ENCODE results near the gene AURKAIP1.
A peak's percentile ranks its signal among the peaks of the same experiment; 100 is the strongest.
"Not testable (repeated sequence)": the region's sequence is repeated elsewhere in the genome, so short reads cannot be mapped to it uniquely, and the experiment has no call there.

AURKAIP1 gene

DNA sequence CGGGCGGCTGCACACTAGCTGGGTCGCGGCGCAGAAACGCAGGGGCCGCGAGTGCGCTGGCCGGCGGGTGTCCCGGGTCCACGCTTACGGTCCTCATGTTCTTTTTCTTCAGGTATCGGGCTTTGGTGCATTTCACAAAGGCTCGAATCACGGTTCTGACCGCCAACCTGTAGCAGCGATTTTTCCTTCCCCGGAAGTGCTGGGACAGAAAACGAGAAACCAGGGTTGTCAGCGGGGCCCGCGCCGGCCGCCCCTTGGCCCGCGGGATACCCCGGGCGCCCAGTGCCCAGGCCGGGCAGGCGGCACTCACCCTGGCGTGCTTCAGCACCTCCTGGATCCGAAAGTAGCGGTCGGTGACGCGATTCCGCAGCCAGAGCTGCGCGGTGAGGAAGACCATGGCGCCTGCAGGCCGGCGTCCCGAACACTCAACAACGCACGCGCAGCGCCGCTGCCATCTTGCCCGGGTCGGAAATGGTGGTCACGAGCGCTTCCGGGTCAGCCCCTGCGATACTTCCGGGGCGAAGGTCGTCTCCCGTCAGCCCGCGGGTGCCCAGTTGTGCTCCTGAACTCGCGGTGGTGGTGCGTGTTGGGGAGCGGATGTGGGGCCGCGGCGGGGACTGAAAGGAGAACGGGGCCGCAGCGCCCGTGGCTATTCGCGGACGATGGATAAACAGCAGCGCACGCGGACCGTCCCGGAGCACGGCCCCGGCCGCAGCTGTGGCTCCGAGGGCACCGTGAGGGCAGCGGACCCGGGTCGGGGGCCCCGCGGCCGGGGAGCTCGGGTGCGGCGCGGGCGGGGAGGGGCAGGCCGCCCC is 32.0 kb upstream of the AURKAIP1 start, which contains the start of gene MRPL20:
MRPL20 (minus strand) TSS at position 473 of the 815 bp plus-strand sequence; CDS start at position 397, 76 bp downstream.
- DNase-seq (ENCODE audit: low spot score) = peak; percentile 77
- peak; percentile 10 for FAIRE-seq

DNA sequence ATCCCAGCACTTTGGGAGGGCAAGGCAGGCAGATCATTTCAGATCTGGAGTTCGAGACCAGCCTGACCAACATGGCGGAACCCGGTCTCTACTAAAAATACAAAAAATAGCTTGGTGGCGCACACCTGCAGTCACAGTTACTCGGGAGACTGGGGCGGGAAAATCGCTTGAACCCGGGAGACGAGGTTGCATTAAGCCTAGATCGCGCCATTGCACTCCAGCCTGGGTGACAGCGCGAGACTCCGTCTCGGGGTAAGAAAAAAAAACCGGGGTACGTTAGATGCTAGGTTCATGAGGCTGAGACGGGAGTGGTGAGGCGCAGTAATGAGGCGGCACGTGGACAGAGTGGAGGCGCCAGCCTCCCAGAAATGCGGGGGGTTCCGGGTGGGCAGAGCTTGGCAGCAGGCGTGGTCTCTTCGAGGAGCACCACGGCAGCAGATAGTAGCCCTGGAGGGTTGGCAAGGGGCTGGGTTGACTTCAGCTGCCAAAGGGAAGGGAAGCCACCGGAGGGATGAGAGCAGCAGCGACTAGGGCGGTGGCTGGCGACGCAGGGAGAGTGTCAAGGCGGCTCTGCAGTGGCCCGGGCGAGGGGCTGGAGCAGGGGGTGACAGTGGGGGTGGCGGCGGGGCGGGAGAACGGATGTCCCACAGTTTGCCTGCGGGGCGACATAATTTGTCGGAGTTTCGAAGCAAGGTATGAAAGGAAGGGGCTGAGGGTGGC is 31.3 kb upstream of the AURKAIP1 start:
- FAIRE-seq (no peak), DNase-seq (ENCODE audit: low spot score) (no peak)

DNA sequence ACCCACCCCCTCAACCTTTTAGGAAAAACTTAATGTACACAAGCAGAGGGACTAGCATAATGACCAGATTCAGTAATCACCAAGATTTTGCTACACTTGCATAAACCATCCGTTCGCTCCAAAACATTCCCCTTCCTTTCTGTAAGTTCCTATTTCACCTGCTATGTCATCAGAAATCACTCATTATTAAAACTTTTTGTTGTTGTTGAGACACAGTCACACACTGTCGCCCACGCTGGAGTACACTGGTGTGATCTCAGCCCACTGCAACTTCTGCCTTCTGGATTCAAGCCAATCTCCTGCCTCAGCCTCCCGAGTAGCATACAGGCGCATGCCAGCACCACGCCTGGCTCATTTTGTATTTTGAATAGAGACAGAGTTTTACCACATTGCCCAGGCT is 28.6 kb upstream of the AURKAIP1 start:
- DNase-seq (ENCODE audit: low spot score) (no peak), FAIRE-seq (no peak)

DNA sequence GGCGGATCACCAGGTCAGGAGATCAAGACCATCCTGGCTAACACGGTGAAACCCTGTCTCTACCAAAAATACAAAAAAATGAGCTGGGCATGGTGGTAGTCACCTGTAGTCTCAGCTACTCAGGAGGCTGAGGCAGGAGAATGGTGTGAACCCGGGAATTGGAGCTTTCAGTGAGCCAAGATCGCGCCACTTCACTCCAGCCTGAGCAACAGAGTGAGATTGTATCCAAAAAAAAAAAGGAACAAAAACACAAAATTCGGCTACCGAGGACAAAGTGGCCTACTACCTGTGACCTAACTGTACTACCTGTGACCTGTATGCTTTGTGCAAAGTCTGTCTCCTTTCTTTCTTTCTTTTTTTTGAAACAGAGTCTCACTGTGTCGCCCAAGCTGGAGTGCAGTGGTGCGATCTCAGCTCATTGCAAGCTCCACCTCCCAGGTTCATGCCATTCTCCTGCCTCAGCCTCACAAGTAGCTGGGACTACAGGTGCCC is 27.9 kb upstream of the AURKAIP1 start:
- not testable (repeated sequence) for FAIRE-seq; DNase-seq (ENCODE audit: low spot score)

DNA sequence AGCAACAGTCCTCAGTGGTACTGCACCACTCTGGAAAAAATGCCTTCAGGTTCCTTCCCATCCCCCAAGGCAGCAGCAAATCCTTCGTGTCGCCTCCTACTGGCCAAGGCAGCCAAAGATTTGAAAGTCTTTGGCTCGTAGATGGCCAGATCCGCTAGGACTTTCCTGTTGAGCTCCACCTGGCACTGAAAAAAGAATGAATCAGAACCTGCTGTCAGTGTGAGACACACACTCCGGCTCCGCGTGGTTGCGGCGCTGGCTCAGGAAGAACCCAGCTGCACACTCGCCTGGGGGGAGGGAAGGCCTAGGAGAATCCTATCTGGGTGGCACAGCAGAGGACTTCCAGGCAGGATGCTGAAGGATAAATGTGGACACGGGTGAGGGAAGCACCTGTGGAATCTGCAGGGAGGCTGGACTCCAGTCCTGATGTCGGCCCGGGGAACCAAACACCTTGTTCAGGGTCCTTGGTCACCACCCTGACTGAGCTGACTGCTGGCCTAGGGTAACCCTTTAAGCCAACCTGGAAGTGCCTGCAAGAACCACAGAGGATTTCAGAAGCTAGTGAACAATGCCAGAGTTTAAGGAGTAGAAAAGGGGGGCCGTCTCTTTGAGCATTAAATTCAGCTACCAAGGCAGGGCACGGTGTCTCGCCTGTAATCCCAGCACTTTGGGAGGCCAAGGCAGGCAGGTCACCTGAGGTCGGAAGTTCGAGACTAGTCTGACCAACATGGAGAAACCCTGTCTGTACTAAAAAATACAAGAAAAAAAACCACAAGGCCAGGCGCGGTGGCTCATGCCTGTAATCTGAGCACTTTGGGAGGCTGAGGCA is 27.3 kb upstream of the AURKAIP1 start:
- peak; percentile 66 for DNase-seq (ENCODE audit: low spot score)

DNA sequence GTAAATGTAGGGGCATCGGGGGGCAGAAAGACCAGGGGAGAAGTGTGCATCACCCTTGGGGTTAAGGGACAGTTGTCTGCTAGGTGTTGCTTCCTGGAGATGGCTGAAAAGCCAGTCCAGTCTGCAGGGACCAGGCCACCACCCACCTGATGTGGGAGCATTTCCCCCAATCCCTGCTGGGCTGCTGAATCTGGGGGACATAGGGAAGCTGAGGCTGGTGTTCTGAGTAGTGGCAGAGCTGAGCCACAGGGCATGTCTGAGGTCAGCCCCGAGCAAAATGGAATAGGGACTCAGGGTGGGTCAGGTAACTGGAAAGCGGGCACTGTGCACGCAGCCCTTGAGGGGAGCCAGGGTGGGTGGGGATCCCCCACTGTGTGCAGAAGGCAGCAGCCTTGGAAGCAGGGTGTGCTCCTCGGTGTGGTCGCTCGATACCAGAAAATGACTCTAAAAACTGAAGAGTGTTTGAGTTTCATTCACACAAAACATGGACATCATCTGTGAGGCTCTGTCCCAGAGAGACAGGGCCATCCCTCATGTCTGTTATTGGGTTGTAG is 26.5 kb upstream of the AURKAIP1 start:
- DNase-seq (ENCODE audit: low spot score) (no peak), FAIRE-seq (no peak)

More for the DNA sequence above, 27.3 kb upstream of the AURKAIP1 start:
- no peak for FAIRE-seq

DNA sequence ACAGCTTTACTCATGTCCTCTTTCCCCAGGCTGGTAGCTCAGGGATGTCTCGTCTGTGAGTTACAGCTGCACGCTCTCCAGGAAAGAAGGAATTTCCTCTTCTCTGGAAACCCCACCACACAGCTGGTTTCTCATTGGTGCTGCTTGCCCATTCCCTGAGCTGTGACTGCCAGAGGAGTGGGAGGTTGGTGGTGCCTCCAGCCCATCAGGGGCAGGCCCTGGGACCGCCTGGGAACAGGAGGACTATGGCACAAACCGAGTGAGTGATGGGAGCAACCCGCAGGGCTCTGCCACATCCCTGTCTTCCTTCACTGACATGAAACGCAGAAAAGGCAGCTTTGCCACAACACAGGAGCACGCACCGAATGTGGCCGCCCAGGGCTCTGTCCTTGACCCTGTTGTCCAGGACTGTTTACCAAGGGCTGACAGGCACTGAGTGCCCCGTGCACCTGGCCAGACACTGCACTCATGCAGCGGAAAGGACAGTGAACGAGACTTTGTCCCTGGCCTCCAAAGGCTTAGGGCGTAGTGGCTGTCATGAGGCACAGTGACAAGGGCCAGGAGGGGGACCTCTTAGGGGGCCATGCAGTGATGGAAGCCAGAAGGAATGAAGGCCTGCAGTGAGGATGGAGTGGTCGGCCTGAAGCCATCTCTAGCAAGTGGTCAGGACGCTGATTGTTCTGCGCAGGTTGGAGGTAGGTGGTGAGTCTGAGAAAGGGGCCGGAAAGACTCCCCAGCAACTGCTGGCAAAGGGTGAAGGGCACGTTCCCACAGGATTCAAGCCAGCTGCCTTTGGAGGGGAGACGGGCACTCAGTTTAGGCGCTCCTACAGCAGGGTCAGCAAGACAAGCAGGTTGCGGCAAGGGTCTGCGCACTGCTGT is 25.8 kb upstream of the AURKAIP1 start:
- FAIRE-seq = no peak

DNA sequence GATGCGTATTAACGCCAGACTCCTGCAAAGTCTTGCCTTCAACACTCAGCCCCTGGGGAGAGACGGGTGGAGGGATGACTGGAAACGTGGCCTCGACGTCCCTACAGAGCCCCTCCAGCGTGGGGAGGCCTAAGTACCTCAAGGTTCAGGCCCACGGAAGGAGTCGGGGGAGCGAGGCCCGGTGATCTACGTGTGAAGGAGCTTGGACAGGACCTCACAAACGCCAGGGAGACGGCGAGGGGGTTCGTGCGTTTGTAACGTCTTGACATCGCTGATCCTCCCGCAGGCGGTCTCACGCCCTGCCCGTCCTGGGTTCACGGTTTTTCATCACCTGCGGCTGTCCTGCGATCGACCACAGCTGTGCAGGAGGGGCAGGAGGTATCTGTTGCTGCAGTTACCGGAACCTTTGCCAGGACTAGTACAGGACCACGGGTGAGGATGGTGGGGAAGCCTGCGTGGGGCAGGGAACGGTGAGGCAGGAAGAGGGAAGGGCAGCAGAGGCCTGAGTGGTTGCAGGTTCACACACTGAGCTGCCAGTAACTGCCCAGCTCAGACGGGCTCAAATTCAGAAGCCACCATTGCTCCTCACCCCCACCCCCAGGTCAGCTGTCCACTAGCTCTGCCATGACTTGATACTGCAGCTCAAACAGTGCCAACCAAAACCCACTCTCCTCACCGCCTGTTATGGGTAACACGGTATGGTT is 25.0 kb upstream of the AURKAIP1 start:
- FAIRE-seq (no peak), DNase-seq (ENCODE audit: low spot score) (peak; percentile 21)

More for the DNA sequence above, 25.8 kb upstream of the AURKAIP1 start:
- no peak for DNase-seq (ENCODE audit: low spot score)

DNA sequence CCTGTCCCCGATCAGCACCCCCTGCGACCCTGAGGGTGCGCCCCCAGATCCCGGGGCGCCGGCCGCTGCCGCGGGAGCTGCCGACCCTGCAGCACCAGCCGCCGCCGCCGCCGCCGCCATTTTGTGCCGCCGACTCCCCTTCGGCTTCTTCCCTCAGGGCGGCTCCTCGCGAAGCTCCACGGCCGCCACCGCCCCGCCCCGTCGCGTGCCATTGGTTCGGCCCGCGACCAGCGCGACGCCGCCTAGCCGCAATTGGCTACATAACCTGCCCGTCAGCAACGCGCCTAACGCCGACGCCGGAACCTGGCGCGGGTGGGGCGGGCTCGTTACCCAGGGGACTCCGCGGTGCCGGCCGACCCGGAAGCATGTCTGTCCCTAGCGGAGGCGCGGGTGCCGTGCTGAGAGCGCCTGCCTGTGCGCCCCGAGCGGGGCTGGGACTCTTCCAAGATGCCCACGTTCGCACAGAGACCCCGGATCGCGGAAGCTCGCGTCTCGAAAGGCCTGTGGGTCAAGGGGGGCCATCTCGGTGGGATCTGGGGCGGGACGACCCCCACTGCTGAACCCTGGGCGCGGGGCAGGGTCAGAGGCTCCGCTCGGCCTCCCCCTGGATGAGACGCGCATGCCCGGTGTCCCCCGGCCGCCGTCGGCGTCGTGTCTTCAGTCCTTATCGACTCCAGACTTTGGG is 24.3 kb upstream of the AURKAIP1 start, which contains the start of gene CCNL2:
CCNL2 (minus strand) TSS at position 149 of the 685 bp plus-strand sequence; CDS start at position 120, 29 bp downstream.
- DNase-seq (ENCODE audit: low spot score) (peak; percentile 93), FAIRE-seq (no peak)

DNA sequence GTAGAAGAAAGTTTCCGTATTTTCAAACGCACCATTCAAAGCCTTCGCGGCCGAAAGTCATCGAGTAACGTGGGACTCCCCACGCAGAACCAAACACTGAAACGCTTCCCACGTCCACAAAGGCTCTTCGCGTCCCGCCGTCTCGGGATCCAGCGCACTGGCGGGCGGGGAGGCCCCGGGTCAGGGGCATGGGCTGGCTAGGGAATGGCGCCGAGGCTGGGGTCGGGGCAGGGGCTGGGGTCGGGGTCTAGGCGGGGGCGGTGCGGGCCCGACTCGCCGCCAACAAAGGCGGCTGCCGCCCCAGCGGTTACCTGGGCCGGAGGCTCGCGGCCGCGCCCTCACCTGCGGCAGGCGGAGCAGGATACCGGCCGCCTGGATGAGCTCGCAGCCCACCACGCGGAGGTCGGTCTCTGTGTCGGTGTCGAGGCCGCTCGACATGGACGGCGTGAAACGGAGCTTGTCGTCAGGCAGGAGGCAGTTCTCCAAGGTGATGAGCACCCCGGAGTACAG is 23.7 kb upstream of the AURKAIP1 start:
- FAIRE-seq = no peak
- no peak for DNase-seq (ENCODE audit: low spot score)

DNA sequence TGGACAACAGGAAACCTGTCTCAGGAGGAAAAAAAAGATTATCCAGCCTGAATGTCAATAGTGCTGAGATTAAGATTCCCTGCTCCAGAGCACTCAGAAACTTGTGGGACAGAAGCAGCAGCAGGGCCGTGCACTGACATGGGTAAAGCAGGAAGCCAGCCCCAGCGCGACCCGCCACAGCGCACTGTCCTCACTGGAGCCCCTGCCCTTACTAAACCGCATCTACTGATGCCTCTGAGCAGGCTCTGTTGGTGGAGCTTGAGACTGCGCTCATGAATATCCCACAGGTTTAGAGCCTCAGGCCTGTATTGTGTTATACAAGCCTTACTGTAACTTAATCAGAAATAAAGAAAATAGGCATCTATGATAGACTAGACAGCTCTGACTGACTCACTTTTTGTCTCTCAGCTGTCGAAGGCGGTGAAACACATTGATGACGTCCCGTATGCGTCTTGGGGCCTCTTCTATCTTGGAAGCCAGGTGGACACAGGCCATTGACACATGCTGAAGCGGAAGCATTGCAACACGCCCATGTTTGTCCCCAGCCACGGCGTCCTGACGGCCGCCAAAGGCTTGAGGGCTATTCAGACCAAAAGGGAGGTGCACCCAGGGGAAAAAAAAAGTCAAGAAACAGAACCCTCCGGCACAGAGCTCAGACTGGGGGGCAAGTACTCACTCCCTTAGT is 23.0 kb upstream of the AURKAIP1 start:
- DNase-seq (ENCODE audit: low spot score) = no peak
- FAIRE-seq = no peak

DNA sequence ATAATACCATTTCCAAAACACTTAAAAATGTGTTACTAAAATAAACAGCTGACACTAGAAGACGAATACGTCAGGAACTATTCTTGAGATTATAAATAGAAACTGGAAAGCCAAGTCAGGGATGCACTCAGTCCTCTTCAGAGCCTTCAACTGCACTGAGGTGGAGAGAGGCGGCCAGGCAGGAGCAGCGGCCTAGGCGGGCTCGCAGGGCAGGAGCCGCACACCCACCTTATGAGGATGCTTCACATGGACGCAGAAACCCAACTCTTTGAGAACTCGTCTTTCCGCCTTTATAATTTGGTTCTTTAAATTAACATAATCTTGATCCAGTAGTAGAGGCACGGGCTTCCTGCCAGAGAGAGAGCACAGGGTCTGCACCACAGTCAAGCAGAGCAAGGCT is 20.2 kb upstream of the AURKAIP1 start:
- FAIRE-seq = no peak
- no peak for DNase-seq (ENCODE audit: low spot score)

DNA sequence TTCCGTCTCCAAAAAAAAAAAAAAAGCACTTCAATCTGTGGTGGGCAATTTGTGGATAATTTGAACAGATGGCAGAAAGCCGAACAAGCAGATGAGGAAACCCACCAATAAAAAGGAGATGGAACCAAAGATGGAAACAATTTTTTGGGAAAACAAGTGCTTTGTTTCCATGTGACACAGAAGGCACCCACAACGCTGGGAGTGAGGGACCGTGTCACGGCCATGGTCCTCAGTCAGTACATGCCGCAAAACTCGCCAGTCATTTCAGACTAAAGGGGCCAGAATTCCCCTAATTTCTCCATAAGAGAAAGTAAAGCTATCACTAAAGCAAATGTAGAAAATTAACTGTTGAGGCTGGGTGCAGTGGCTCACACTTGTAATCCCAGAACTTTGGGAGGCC is 19.1 kb upstream of the AURKAIP1 start:
- FAIRE-seq (no peak), DNase-seq (ENCODE audit: low spot score) (no peak)

DNA sequence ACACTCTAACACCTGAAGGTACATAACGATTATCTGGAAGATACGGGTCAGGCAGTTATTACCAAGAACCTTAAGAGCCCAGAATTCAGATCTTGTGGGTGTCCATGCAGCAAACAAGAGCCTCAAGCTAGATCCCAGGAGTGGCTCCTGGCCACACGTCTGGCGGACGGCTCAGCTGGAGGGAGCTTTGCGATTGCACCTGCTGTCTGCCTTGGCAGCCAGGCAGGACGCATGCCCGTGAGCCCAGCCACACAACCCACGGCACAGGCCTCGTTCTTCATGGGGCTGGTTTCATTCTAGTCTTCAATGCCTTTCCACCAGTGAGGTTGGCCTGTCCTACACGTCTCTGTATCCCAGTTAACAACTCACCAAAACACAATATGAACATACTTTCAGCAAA is 18.4 kb upstream of the AURKAIP1 start:
- DNase-seq (ENCODE audit: low spot score) (no peak), FAIRE-seq (no peak)

DNA sequence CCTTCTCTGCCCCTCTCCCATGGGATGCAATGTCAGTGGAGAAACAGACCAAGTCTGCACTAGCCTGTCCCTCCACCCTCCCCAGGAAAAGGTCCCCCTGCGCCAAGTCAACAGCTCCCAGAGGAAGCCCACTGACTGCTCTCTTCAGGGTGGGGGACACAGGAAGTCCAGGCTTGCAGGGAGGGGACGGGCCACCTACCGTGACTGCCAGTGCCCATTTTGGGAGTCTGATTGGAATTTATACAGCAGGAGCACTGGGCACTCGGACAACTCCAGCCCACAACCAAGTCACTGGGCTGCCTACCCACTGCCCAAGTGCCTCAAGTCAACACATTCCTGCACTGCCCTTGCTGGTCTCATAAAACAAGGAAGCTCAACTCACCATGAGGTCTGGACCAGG is 18.0 kb upstream of the AURKAIP1 start:
- no peak for FAIRE-seq
- no peak for DNase-seq (ENCODE audit: low spot score)

DNA sequence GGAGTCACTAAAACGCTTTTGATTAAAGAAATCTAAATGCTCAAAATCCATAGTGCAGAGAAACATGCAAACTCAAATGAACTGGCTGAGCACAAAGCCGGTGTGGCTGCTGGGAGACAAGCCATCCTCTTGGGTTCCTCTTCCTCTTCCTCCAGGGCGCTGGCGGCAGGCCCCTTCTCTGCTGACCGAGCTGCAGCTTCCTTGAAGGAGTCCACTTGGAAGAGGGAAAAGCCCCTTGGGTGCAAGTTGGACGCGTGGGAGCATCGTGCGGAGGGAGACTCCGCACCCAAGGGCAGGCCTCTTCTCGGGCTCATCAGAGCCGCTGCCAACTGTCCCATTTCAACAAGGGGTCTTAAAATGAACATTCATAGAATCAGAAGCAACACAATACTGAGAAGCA is 16.2 kb upstream of the AURKAIP1 start:
- DNase-seq (ENCODE audit: low spot score) (no peak), FAIRE-seq (no peak)

DNA sequence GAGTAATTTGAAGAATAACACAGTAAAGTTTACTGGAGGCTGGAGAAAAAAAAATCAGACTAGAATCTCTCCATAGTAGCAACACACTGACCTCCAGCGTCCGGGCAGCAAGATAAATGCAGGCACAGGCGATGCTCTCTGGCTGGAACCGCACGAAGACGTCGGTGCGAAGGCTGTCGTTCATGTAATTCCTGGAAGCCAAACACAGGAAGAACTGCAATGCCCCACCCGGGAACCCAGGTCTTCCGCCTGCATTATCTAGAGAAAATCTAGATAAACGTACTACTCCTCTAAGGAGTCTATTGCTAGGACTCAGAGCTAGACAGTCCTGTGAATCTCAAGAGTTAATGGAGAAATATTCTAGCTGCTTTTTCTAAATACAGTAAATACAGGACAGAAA is 15.7 kb upstream of the AURKAIP1 start:
- no peak for FAIRE-seq
- DNase-seq (ENCODE audit: low spot score) = no peak

DNA sequence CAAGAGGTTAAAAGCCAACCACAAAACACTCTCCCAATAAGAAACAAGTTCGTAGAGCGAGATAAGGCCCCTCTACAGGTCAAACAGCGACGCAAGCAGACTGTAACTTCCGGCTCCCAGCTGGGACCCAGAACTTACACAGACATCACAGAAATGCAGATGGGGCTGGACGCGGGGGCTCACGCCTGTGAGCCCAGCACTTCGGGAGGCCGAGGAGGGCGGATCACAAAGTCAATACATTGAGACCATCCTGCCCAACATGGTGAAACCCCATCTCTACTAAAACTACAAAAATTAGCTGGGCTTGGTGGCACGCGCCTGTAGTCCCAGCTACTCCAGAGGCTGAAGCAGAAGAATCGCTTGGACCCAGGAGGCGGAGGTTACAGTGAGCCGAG is 13.1 kb upstream of the AURKAIP1 start:
- no peak for FAIRE-seq

More for the DNA sequence above, 13.1 kb upstream of the AURKAIP1 start:
- DNase-seq (ENCODE audit: low spot score) = no peak

Data from RCC 7860 (cell line).